Naive thymus-derived CD4-positive, alpha-beta T cell (primary cell): ENCODE data around the gene XIST. TPM values are rescaled to one million over a fixed set of nuclear protein-coding genes. Genes with fewer than 3 reads are reported as not detected.
"Not testable (repeated sequence)": the region's sequence is repeated elsewhere in the genome, so short reads cannot be mapped to it uniquely, and the experiment has no call there.

Experiments used
- ATAC-seq: fragments of 150-1000 bp; cut with Tn5 transposase; 2 replicates; pipeline ENCODE4 v1.10.0; 2021; ENCODE audit warnings: mild to moderate bottlenecking, moderate library complexity
- CTCF ChIA-PET: fragments of 350-600 bp; sonication (Branson Sonifier 250); formaldehyde crosslinking; loops from one replicate; lab custom pipeline; 2021; ENCODE audit warnings: antibody characterized with exemption; lab: Charles Lee
- POLR2A ChIA-PET: fragments of 350-600 bp; sonication (Branson Sonifier 250); formaldehyde crosslinking; loops from one replicate; lab custom pipeline; 2021; ENCODE audit warnings: antibody characterized with exemption, inconsistent platforms; lab: Charles Lee
- DNase-seq, 9 donors: peaks; one replicate each; pipeline versions ENCODE4 v3.0.0 to v3.0.0-alpha.2; 2020 to 2022; ENCODE audit warnings: mixed read lengths in 1 of 9
- H3K27ac ChIP-seq: one replicate; pipeline ENCODE4 v1.7.0; 2013; ENCODE audit warnings: mild to moderate bottlenecking, low read depth, low read length, moderate library complexity
- H3K27me3 ChIP-seq, 2 donors: one replicate each; pipeline ENCODE4 v1.7.0; 2013; ENCODE audit warnings: low read length in 2 of 2, mild to moderate bottlenecking in 2 of 2, moderate library complexity in 2 of 2; ENCODE audit not compliant: control insufficient read depth in 2 of 2, insufficient read depth in 2 of 2
- H3K36me3 ChIP-seq, 3 experiments: 1 replicate in 2 of 3; 2 replicates in 1 of 3; pipeline ENCODE4 v1.7.0; 2013; ENCODE audit warnings: low read length in 3 of 3, mild to moderate bottlenecking in 3 of 3, moderate library complexity in 1 of 3; ENCODE audit not compliant: insufficient read depth in 3 of 3, control insufficient read depth in 2 of 3
- H3K4me1 ChIP-seq, 2 donors: one replicate each; pipeline ENCODE4 v1.7.0; 2013; ENCODE audit warnings: low read length in 2 of 2, mild to moderate bottlenecking in 2 of 2, moderate library complexity in 1 of 2; ENCODE audit not compliant: control insufficient read depth in 2 of 2, insufficient read depth in 2 of 2
- H3K4me3 ChIP-seq: 2 replicates; pipeline ENCODE4 v1.7.0; 2013; ENCODE audit warnings: mild to moderate bottlenecking, low read length
- H3K9me3 ChIP-seq, 3 experiments: 1 replicate in 2 of 3; 2 replicates in 1 of 3; pipeline ENCODE4 v1.7.0; 2013; ENCODE audit warnings: low read length in 3 of 3; ENCODE audit not compliant: control insufficient read depth in 2 of 3
- H3K27ac Mint-ChIP-seq, 9 donors: one replicate each; pipeline ENCODE4 v1.8.0; 2020 to 2022; ENCODE audit warnings: mixed read lengths in 9 of 9, mild to moderate bottlenecking in 8 of 9, moderate library complexity in 5 of 9, inconsistent platforms in 2 of 9
- H3K27me3 Mint-ChIP-seq, 5 donors: one replicate each; pipeline ENCODE4 v1.8.0; 2021 to 2022; ENCODE audit warnings: mixed read lengths in 5 of 5, mild to moderate bottlenecking in 1 of 5
- H3K36me3 Mint-ChIP-seq, 5 donors: one replicate each; pipeline ENCODE4 v1.8.0; 2020 to 2022; ENCODE audit warnings: mixed read lengths in 5 of 5, mild to moderate bottlenecking in 3 of 5, inconsistent platforms in 1 of 5
- H3K4me1 Mint-ChIP-seq, 7 donors: one replicate each; pipeline ENCODE4 v1.8.0; 2020 to 2022; ENCODE audit warnings: mixed read lengths in 7 of 7, mild to moderate bottlenecking in 3 of 7, inconsistent platforms in 1 of 7
- H3K4me3 Mint-ChIP-seq, 10 donors: one replicate each; pipeline ENCODE4 v1.8.0; 2020 to 2022; ENCODE audit warnings: mild to moderate bottlenecking in 10 of 10, mixed read lengths in 10 of 10, moderate library complexity in 6 of 10, inconsistent platforms in 2 of 10
- H3K9me3 Mint-ChIP-seq, 11 donors: one replicate each; pipeline ENCODE4 v1.8.0; 2020 to 2022; ENCODE audit warnings: mixed read lengths in 11 of 11, mild to moderate bottlenecking in 4 of 11, inconsistent platforms in 1 of 11, moderate library complexity in 1 of 11
- intact Hi-C, 2 donors: fragments of 100-400 bp; cut with micrococcal nuclease; formaldehyde crosslinking; loops; one replicate each; pipeline ENCODE4 v1.15.1; 2023
- polyA plus RNA-seq, 2 donors: library from polyadenylated mRNA; unstranded; fragments of 300-500 nt; fragmentation: Illumina TruSeq; gene quantifications; one replicate each; pipeline ENCODE4 v1.2.3, GENCODE V29; 2021
- total RNA-seq, 6 experiments: library from RNA in 5 of 6; stranded (reverse) in 5 of 6; gene quantifications; 1 replicate in 5 of 6; 2 replicates in 1 of 6; pipeline ENCODE4 v1.2.3 and lab custom pipeline; 2021 to 2026

The XIST gene
- total RNA-seq (under 1 TPM in 1 of 5 experiments, not detected in 4; 0.03 TPM), polyA plus RNA-seq (10 to 100 TPM in 1 of 2 donors, 1 to 10 TPM in 1; 9.0 to 12.3 TPM), total RNA-seq (lab: John Stamatoyannopoulos, UW) (not detected)

DNA sequence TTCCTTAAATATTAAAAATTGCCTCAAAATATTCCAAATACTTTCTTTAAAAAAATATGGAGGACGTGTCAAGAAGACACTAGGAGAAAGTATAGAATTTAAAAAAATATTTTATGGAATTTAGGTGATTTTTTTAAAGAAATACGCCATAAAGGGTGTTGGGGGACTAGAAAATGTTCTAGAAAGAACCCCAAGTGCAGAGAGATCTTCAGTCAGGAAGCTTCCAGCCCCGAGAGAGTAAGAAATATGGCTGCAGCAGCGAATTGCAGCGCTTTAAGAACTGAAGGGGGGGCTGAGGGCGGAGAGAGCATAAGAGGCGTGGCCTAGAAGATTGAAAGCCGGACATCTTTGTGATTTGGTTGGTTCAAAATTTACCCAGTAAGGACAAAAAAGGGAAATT is at the start of gene XIST:
XIST (minus strand) TSS at position 248 of the 400 bp plus-strand sequence.
- peak within 1 kb of the TSS in 4 of 9 donors; percentile 94 to 97 (median 96) for H3K27ac Mint-ChIP-seq
- H3K9me3 Mint-ChIP-seq: peaks cover 0 to 1% (median 0%) of the 10 kb centered on the region in 11 donors
- no peak for ATAC-seq
- Histone ChIP-seq H3K27ac (peak within 1 kb of the TSS; percentile 54), H3K27me3 (no peaks in the 10 kb centered on the region), H3K36me3 (no peaks in the 10 kb centered on the region), H3K4me3 (no peak within 1 kb of the TSS), H3K9me3 (no peaks in the 10 kb centered on the region), H3K4me1 (no peaks in the 10 kb centered on the region)
- H3K27me3 Mint-ChIP-seq: no peaks in the 10 kb centered on the region
- ChIA-PET POLR2A (no interaction called here), CTCF (interaction anchor here (1.3 kb wide), 1 partner anchor 162 kb away, joined by 3 read pairs; no protein-coding TSS in a partner anchor)
- H3K4me3 Mint-ChIP-seq: peak within 1 kb of the TSS in 5 of 10 donors; percentile 89 to 96 (median 92)
- peaks cover 0 to 4% (median 0%) of the 10 kb centered on the region in 5 donors for H3K36me3 Mint-ChIP-seq
- intact Hi-C loops: no loop called here
- H3K4me1 Mint-ChIP-seq: peaks cover 0 to 24% (median 0%) of the 10 kb centered on the region in 7 donors
- DNase-seq: peak in 5 of 9 donors; percentile 74 to 85 (median 82)

DNA sequence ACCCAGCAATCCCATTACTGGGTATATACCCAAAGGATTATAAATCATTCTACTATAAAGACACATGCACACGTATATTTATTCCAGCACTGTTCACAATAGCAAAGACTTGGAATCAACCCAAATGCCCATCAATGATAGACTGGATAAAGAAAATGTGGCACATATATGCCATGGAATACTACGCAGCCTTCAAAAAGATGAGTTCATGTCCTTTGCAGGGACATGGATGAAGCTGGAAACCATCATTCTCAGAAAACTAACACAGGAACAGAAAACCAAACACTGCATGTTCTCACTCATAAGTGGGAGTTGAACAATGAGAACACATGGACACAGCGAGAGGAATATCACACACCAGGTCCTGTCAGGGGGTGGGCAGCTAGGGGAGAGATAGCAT is 45.8 kb upstream of the XIST start:
- H3K9me3 Mint-ChIP-seq: peaks cover 0 to 36% (median 8%) of the 10 kb centered on the region in 11 donors
- H3K4me1 Mint-ChIP-seq, H3K36me3 Mint-ChIP-seq, H3K4me3 ChIP-seq, H3K9me3 ChIP-seq, H3K27me3 ChIP-seq, intact Hi-C loops, POLR2A ChIA-PET, H3K27ac Mint-ChIP-seq, DNase-seq, H3K4me1 ChIP-seq, H3K27ac ChIP-seq, H3K27me3 Mint-ChIP-seq, CTCF ChIA-PET, H3K4me3 Mint-ChIP-seq, H3K36me3 ChIP-seq, ATAC-seq: not testable (repeated sequence)

DNA sequence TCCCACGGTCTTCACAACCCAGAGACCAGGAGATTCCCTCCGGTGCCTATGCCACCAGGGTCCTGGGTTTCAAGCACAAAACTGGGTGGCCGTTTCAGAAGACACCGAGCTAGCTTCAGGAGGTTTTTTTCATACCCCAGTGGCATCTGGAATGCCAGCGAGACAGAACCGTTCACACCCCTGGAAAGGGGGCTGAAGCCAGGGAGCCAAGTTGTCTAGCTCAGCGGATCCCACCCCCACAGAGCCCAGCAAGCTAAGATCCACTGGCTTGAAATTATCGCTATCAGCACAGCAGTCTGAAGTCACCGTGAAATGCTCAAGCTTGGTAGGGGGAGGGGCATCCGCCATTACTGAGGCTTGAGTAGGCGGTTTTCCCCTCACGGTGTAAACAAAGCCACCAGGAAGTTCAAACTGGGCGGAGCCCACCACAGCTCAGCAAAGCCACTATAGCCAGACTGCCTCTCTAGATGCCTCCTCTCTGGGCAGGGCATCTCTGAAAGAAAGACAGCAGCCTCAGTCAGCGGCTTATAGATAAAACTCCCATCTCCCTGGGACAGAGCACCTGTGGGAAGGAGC is 40.1 kb upstream of the XIST start:
- H3K27me3 ChIP-seq, H3K9me3 ChIP-seq, H3K4me1 ChIP-seq, H3K27me3 Mint-ChIP-seq, ATAC-seq, intact Hi-C loops, H3K36me3 Mint-ChIP-seq, H3K4me3 ChIP-seq, POLR2A ChIA-PET, H3K27ac ChIP-seq, CTCF ChIA-PET, H3K36me3 ChIP-seq: not testable (repeated sequence)
- H3K4me1 Mint-ChIP-seq: peaks cover 0 to 27% (median 0%) of the 10 kb centered on the region in 7 donors
- peak in 5 of 9 donors; percentile 40 to 62 (median 50) for DNase-seq
- H3K27ac Mint-ChIP-seq: peak overlapping the region in 3 of 9 donors; percentile 21 to 59 (median 57)
- H3K9me3 Mint-ChIP-seq: peaks cover 0 to 40% (median 6%) of the 10 kb centered on the region in 11 donors
- peak overlapping the region in 5 of 10 donors; percentile 52 to 71 (median 56) for H3K4me3 Mint-ChIP-seq

DNA sequence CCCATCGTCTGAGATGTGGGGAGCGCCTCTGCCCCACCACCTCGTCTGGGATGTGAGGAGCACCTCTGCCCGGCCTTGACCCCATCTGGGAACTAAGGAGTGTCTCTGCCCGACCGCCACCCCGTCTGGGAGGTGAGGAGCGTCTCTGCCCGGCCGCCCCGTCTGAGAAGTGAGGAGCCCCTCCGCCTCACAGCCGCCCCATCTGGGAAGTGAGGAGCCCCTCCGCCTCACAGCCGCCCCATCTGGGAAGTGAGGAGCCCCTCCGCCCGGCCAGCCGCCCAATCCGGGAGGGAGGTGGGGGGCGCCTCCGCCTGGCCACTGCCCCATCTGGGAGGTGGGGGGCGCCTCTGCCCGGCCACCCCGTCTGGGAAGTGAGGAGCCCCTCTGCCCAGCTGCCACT is 29.7 kb upstream of the XIST start:
- H3K9me3 ChIP-seq, H3K27me3 ChIP-seq, H3K27ac Mint-ChIP-seq, CTCF ChIA-PET, POLR2A ChIA-PET, H3K27ac ChIP-seq, intact Hi-C loops, H3K4me3 Mint-ChIP-seq, H3K4me1 Mint-ChIP-seq, H3K4me3 ChIP-seq, H3K4me1 ChIP-seq, H3K36me3 ChIP-seq, H3K27me3 Mint-ChIP-seq, DNase-seq, ATAC-seq: not testable (repeated sequence)
- peaks cover 0 to 14% (median 0%) of the 10 kb centered on the region in 5 donors for H3K36me3 Mint-ChIP-seq
- H3K9me3 Mint-ChIP-seq: peaks cover 0 to 48% (median 21%) of the 10 kb centered on the region in 11 donors

DNA sequence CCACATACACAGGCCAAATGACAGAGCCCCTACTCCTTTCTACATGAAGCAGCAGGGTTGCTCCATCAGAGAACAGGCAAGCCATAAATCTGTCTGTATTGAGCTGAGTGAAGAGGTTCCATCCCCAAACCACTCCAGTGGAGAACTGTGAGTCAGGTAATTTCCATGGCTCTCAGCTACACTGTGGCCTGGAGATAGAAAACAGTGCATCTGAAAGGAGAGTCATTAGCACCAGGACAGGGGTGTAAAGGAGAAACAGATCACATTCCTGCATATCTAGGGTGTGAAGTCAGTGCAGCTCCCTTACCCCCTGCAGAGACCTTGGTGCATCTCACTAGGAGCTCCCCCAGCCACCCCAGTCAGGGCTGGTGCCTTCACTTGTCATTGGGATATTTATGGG is 25.2 kb upstream of the XIST start:
- Mint-ChIP-seq H3K27me3 (no peaks in the 10 kb centered on the region), H3K9me3 (peaks cover 0 to 27% (median 16%) of the 10 kb centered on the region in 11 donors), H3K4me1 (no peaks in the 10 kb centered on the region), H3K27ac (no peak overlapping the region), H3K36me3 (peaks cover 0 to 10% (median 0%) of the 10 kb centered on the region in 5 donors), H3K4me3 (no peak overlapping the region)
- Histone ChIP-seq H3K36me3 (no peaks in the 10 kb centered on the region), H3K4me3 (no peak overlapping the region), H3K27me3 (no peaks in the 10 kb centered on the region), H3K9me3 (peaks cover 0 to 9% (median 0%) of the 10 kb centered on the region in 3 experiments), H3K27ac (no peak overlapping the region), H3K4me1 (no peaks in the 10 kb centered on the region)
- ATAC-seq (no peak), DNase-seq (no peak)
- intact Hi-C loops: no loop called here
- CTCF ChIA-PET: no interaction called here
- POLR2A ChIA-PET: no interaction called here

DNA sequence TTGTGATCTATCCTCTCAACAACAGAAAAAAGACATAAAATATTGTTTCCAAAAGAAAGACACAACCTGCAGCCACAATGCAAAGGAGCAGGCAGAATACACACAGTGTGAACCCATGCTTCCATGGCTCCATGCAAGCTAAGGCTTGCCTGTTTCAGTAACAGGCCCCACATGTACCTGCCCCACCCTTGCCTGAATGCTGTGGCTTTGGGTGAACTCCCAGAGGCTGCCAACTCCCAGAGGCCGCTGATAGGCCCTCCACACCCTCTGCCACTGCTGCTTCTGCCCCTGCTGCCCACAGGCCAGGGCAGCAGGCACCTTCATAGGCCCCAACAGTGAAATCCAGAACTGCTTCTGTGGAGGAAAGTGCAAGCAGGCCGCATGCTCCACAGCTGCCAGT is 24.4 kb upstream of the XIST start:
- H3K27ac Mint-ChIP-seq: no peak overlapping the region

DNA sequence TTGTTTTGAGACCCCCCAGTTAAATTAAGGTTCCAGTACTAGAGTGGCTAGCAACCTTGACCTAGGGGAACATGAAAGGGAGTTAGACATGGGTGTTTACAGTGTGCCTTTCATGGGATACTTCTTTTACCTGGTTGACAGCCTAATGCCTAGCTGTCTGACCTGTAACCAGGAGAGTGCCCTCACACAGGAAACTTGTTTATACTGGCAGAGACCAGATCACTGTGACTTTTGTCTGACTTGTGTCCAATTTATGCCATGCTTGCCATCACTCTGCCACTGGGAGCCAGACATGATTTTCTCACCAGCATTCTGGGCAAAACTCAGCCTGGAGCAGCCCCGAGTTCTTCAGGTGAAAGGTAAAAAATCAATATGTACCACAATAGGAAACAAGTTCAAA is 16.4 kb upstream of the XIST start:
- Histone ChIP-seq H3K27me3 (no peaks in the 10 kb centered on the region), H3K4me1 (no peaks in the 10 kb centered on the region), H3K36me3 (no peaks in the 10 kb centered on the region), H3K9me3 (no peaks in the 10 kb centered on the region), H3K4me3 (no peak overlapping the region), H3K27ac (no peak overlapping the region)
- Mint-ChIP-seq H3K9me3 (peaks cover 0 to 2% (median 0%) of the 10 kb centered on the region in 11 donors), H3K4me3 (no peak overlapping the region), H3K27me3 (peaks cover 0 to 4% (median 0%) of the 10 kb centered on the region in 5 donors), H3K36me3 (no peaks in the 10 kb centered on the region), H3K27ac (no peak overlapping the region), H3K4me1 (peaks cover 3 to 13% (median 7%) of the 10 kb centered on the region in 7 donors)
- ChIA-PET POLR2A (no interaction called here), CTCF (no interaction called here)
- ATAC-seq: no peak
- intact Hi-C loops: no loop called here
- no peak for DNase-seq

More for the DNA sequence above, 24.4 kb upstream of the XIST start:
- Histone ChIP-seq H3K9me3 (peaks cover 0 to 9% (median 0%) of the 10 kb centered on the region in 3 experiments), H3K4me1 (no peaks in the 10 kb centered on the region), H3K4me3 (no peak overlapping the region), H3K27me3 (no peaks in the 10 kb centered on the region), H3K36me3 (no peaks in the 10 kb centered on the region), H3K27ac (no peak overlapping the region)
- Mint-ChIP-seq H3K36me3 (peaks cover 0 to 10% (median 0%) of the 10 kb centered on the region in 5 donors), H3K4me1 (peaks cover 2 to 4% (median 3%) of the 10 kb centered on the region in 7 donors), H3K9me3 (peaks cover 0 to 27% (median 17%) of the 10 kb centered on the region in 11 donors), H3K4me3 (no peak overlapping the region), H3K27me3 (no peaks in the 10 kb centered on the region)
- DNase-seq (no peak), ATAC-seq (no peak)
- intact Hi-C loops: no loop called here
- ChIA-PET CTCF (no interaction called here), POLR2A (no interaction called here)
